Mesenchymal stem cell (in vitro differentiated cells and primary cell): ENCODE data around the gene ARL5C.

Source experiments
- DNase-seq: peaks from one replicate; pipeline ENCODE4 v3.0.0-alpha.2; 2013
- H2AFZ ChIP-seq: one replicate; pipeline ENCODE4 v1.6.1; 2013; ENCODE audit warnings: low read depth, mild to moderate bottlenecking, control low read depth, inconsistent platforms, low read length, moderate library complexity
- H2AK5ac ChIP-seq: 2 replicates; pipeline ENCODE4 v1.6.1; 2013; ENCODE audit warnings: low read length, moderate library complexity, mild to moderate bottlenecking, inconsistent platforms; ENCODE audit not compliant: severe bottlenecking
- H2BK120ac ChIP-seq: one replicate; pipeline ENCODE4 v1.6.1; 2013; ENCODE audit warnings: low read depth, mild to moderate bottlenecking, inconsistent platforms, low read length, moderate library complexity
- H2BK12ac ChIP-seq, 2 experiments: one replicate each; pipeline ENCODE4 v1.6.1; 2013; ENCODE audit warnings: inconsistent platforms in 2 of 2, low read length in 2 of 2, mild to moderate bottlenecking in 2 of 2, moderate library complexity in 2 of 2, control low read depth in 1 of 2
- H2BK15ac ChIP-seq: one replicate; pipeline ENCODE4 v1.6.1; 2013; ENCODE audit warnings: mild to moderate bottlenecking, low read depth, inconsistent platforms; ENCODE audit not compliant: poor library complexity, severe bottlenecking
- H2BK5ac ChIP-seq: 2 replicates; pipeline ENCODE4 v1.6.1; 2013; ENCODE audit warnings: low read depth, mild to moderate bottlenecking, low read length, control low read depth, inconsistent platforms; ENCODE audit not compliant: poor library complexity, severe bottlenecking
- H3K14ac ChIP-seq, 2 experiments: one replicate each; pipeline ENCODE4 v1.6.1; 2013; ENCODE audit warnings: inconsistent platforms in 2 of 2, low read length in 2 of 2, control low read depth in 1 of 2, mild to moderate bottlenecking in 1 of 2, moderate library complexity in 1 of 2
- H3K18ac ChIP-seq, 2 experiments: one replicate each; pipeline ENCODE4 v1.6.1; 2013; ENCODE audit warnings: inconsistent platforms in 2 of 2, low read length in 2 of 2, control low read depth in 1 of 2, low read depth in 1 of 2, mild to moderate bottlenecking in 1 of 2
- H3K23ac ChIP-seq, 2 experiments: one replicate each; pipeline ENCODE4 v1.6.1; 2013; ENCODE audit warnings: inconsistent platforms in 2 of 2, low read length in 2 of 2, mild to moderate bottlenecking in 2 of 2, moderate library complexity in 2 of 2, control low read depth in 1 of 2
- H3K27ac ChIP-seq: 2 replicates; pipeline ENCODE4 v1.5.1; 2013; ENCODE audit warnings: mild to moderate bottlenecking, moderate library complexity, low read length, control low read depth, inconsistent platforms; ENCODE audit not compliant: poor library complexity, severe bottlenecking
- H3K27me3 ChIP-seq, 2 experiments: 2 replicates each; pipeline versions ENCODE4 v1.6.1 to v1.7.0; 2013; ENCODE audit warnings: low read length in 2 of 2, mild to moderate bottlenecking in 2 of 2, moderate library complexity in 2 of 2, control low read depth in 1 of 2, inconsistent platforms in 1 of 2; ENCODE audit not compliant: control insufficient read depth in 1 of 2, insufficient read depth in 1 of 2
- H3K36me3 ChIP-seq, 2 experiments: 2 replicates each; pipeline versions ENCODE4 v1.6.1 to v1.7.0; 2013; ENCODE audit warnings: low read length in 2 of 2, control low read depth in 1 of 2, inconsistent platforms in 1 of 2, low read depth in 1 of 2, mild to moderate bottlenecking in 1 of 2; ENCODE audit not compliant: insufficient read depth in 2 of 2, control insufficient read depth in 1 of 2
- H3K4ac ChIP-seq, 2 experiments: one replicate each; pipeline ENCODE4 v1.6.1; 2013; ENCODE audit warnings: inconsistent platforms in 2 of 2, low read length in 2 of 2, mild to moderate bottlenecking in 2 of 2, moderate library complexity in 2 of 2, control low read depth in 1 of 2, low read depth in 1 of 2
- H3K4me1 ChIP-seq: 2 replicates; pipeline ENCODE4 v1.6.1; 2013; ENCODE audit warnings: low read depth, low read length, control low read depth; ENCODE audit not compliant: control insufficient read depth, insufficient read depth
- H3K4me2 ChIP-seq: 2 replicates; pipeline ENCODE4 v1.6.1; 2013; ENCODE audit warnings: low read length, mild to moderate bottlenecking, inconsistent platforms; ENCODE audit not compliant: poor library complexity, severe bottlenecking
- H3K4me3 ChIP-seq, 2 experiments: 2 replicates each; pipeline versions ENCODE4 v1.5.1 to v1.7.0; 2013; ENCODE audit warnings: low read length in 2 of 2, mild to moderate bottlenecking in 2 of 2, control low read depth in 1 of 2, low read depth in 1 of 2; ENCODE audit not compliant: insufficient read depth in 1 of 2
- H3K79me1 ChIP-seq: replicated peaks from 2 replicates; pipeline ENCODE4 v1.6.1; 2013; ENCODE audit warnings: mild to moderate bottlenecking, control low read depth, low read length, inconsistent platforms; ENCODE audit not compliant: poor library complexity, severe bottlenecking
- H3K9ac ChIP-seq: 2 replicates; pipeline ENCODE4 v1.7.0; 2013; ENCODE audit warnings: mild to moderate bottlenecking, low read length, moderate library complexity
- H3K9me3 ChIP-seq: 2 replicates; pipeline ENCODE4 v1.7.0; 2013; ENCODE audit warnings: mild to moderate bottlenecking, low read length; ENCODE audit not compliant: control insufficient read depth
- H4K8ac ChIP-seq: one replicate; pipeline ENCODE4 v1.6.1; 2013; ENCODE audit warnings: inconsistent platforms, mild to moderate bottlenecking, low read length, moderate library complexity
- H4K91ac ChIP-seq: one replicate; pipeline ENCODE4 v1.6.1; 2013; ENCODE audit warnings: mild to moderate bottlenecking, low read length, inconsistent platforms
- WGBS: methylation state at CpG from one replicate; pipeline ENCODE4 v1.1.7; 2013; ENCODE audit warnings: mixed read lengths; 5-methylcytosine and 5-hydroxymethylcytosine counted together

Gene ARL5C

GRCh38 chr17:39194089-39194984 lies 28.4 kb upstream of the ARL5C start:
- H4K91ac ChIP-seq, result peak overlapping the region; percentile 75
- peak overlapping the region in 1 of 2 experiments; percentile 84 for H3K4me3 ChIP-seq
- no peak overlapping the region for H3K4me2 ChIP-seq
- no peaks in the 10 kb centered on the region for H3K27me3 ChIP-seq
- no peak overlapping the region for H2BK5ac ChIP-seq
- H3K36me3 ChIP-seq, result peaks cover 36 to 48% of the 10 kb centered on the region in 2 experiments
- H4K8ac ChIP-seq, result peak overlapping the region; percentile 76
- peak overlapping the region in 1 of 2 experiments; percentile 34 for H3K23ac ChIP-seq
- H2AK5ac ChIP-seq, result no peak overlapping the region
- H3K4ac ChIP-seq, result peak overlapping the region; percentile 25 to 54
- H3K9me3 ChIP-seq, result no peaks in the 10 kb centered on the region
- peak overlapping the region; percentile 74 for H3K9ac ChIP-seq
- H2BK120ac ChIP-seq, result no peak overlapping the region
- peaks cover 38% of the 10 kb centered on the region for H3K79me1 ChIP-seq
- peak overlapping the region; percentile 60 to 79 for H2BK12ac ChIP-seq
- H2BK15ac ChIP-seq, result peak overlapping the region; percentile 19
- peak overlapping the region; percentile 37 to 40 for H3K18ac ChIP-seq
- peaks cover 21% of the 10 kb centered on the region for H3K4me1 ChIP-seq
- H2AFZ ChIP-seq, result no peak overlapping the region
- peak; percentile 83 for DNase-seq
- WGBS, result 39% methylated on average over 20 of the region's 20 CpGs
- H3K14ac ChIP-seq, result no peak overlapping the region
- H3K27ac ChIP-seq, result no peak overlapping the region

DNA sequence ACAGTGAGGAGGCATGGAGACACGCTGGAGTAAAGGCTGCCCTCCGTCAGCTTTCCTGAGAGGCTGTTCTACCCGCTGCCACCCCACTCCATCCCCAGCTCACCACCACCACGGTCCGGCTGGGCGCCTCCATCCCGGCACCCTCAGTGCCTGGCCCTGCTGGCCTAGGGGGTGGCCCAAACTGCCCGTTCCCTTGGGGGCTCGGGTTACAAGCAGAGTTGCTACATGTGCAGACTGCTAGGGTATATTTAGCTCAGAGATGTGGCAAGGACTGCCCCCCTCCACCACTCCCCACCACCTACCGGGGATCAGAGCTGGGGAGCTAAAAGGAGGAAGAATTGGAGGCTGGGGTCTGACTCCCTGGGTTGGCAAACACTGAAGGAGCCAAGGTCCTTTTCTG lies 27.4 kb upstream of the ARL5C start:
- peaks cover 41 to 48% of the 10 kb centered on the region in 2 experiments for H3K36me3 ChIP-seq
- H2BK5ac ChIP-seq, result no peak overlapping the region
- no peak overlapping the region for H3K4ac ChIP-seq
- peak overlapping the region in 1 of 2 experiments; percentile 4 for H2BK12ac ChIP-seq
- no peak overlapping the region for H3K4me2 ChIP-seq
- H3K9ac ChIP-seq, result no peak overlapping the region
- no peak overlapping the region for H3K14ac ChIP-seq
- no peak overlapping the region for H2AFZ ChIP-seq
- H3K4me3 ChIP-seq, result no peak overlapping the region
- no peak overlapping the region for H3K18ac ChIP-seq
- peak overlapping the region; percentile 8 for H4K91ac ChIP-seq
- no peak overlapping the region for H2AK5ac ChIP-seq
- H3K79me1 ChIP-seq, result peaks cover 38% of the 10 kb centered on the region
- no peak overlapping the region for H4K8ac ChIP-seq
- WGBS, result 91% methylated on average over 7 of the region's 10 CpGs
- peaks cover 21% of the 10 kb centered on the region for H3K4me1 ChIP-seq
- no peak overlapping the region for H2BK15ac ChIP-seq
- no peak overlapping the region for H3K27ac ChIP-seq
- no peak for DNase-seq
- H3K9me3 ChIP-seq, result no peaks in the 10 kb centered on the region
- no peak overlapping the region for H3K23ac ChIP-seq
- H2BK120ac ChIP-seq, result no peak overlapping the region
- H3K27me3 ChIP-seq, result no peaks in the 10 kb centered on the region

- DNase-seq, result no peak
- Histone ChIP-seq H3K4me3 (no peak overlapping the region), H3K4me1 (peaks cover 21% of the 10 kb centered on the region), H2BK12ac (peak overlapping the region in 1 of 2 experiments; percentile 4), H3K4me2 (no peak overlapping the region), H3K9ac (no peak overlapping the region), H2AK5ac (no peak overlapping the region), H3K9me3 (no peaks in the 10 kb centered on the region), H3K79me1 (peaks cover 38% of the 10 kb centered on the region), H3K36me3 (peaks cover 46 to 49% of the 10 kb centered on the region in 2 experiments), H2AFZ (no peak overlapping the region), H4K91ac (peak overlapping the region; percentile 8), H2BK120ac (no peak overlapping the region), H2BK15ac (no peak overlapping the region), H3K23ac (no peak overlapping the region), H3K4ac (no peak overlapping the region), H2BK5ac (no peak overlapping the region), H3K18ac (no peak overlapping the region), H3K27me3 (no peaks in the 10 kb centered on the region), H3K14ac (no peak overlapping the region), H3K27ac (no peak overlapping the region), H4K8ac (no peak overlapping the region)
- 97% methylated on average over 15 of the region's 16 CpGs for WGBS
Measured at GRCh38 chr17:39192901-39193300, 26.9 kb upstream of the ARL5C start.

- DNase-seq, result no peak
- H4K8ac ChIP-seq, result no peak overlapping the region
- H3K14ac ChIP-seq, result no peak overlapping the region
- peaks cover 56 to 59% of the 10 kb centered on the region in 2 experiments for H3K36me3 ChIP-seq
- H3K27me3 ChIP-seq, result no peaks in the 10 kb centered on the region
- WGBS, result 94% methylated on average over 9 of the region's 9 CpGs
- no peak overlapping the region for H2BK5ac ChIP-seq
- H2BK15ac ChIP-seq, result no peak overlapping the region
- H3K4me3 ChIP-seq, result no peak overlapping the region
- peaks cover 21% of the 10 kb centered on the region for H3K4me1 ChIP-seq
- no peak overlapping the region for H3K27ac ChIP-seq
- no peak overlapping the region for H3K23ac ChIP-seq
- no peak overlapping the region for H2AK5ac ChIP-seq
- H2BK120ac ChIP-seq, result no peak overlapping the region
- H4K91ac ChIP-seq, result no peak overlapping the region
- H2AFZ ChIP-seq, result no peak overlapping the region
- no peak overlapping the region for H3K4me2 ChIP-seq
- H3K9ac ChIP-seq, result no peak overlapping the region
- no peak overlapping the region for H2BK12ac ChIP-seq
- H3K4ac ChIP-seq, result no peak overlapping the region
- H3K18ac ChIP-seq, result no peak overlapping the region
- H3K9me3 ChIP-seq, result no peaks in the 10 kb centered on the region
- H3K79me1 ChIP-seq, result peaks cover 38% of the 10 kb centered on the region
Measured at GRCh38 chr17:39191750-39192510, 26.0 kb upstream of the ARL5C start.
